Neural cell (in vitro differentiated cells): ENCODE measurements around the gene NRG2.

ENCODE experiments used
- CTCF ChIP-seq: fragments of 450-650 bp; IDR thresholded peaks from 2 replicates; pipeline ENCODE4 v1.5.1; 2014; ENCODE audit warnings: antibody characterized with exemption, mild to moderate bottlenecking, moderate library complexity; ENCODE audit not compliant: poor library complexity, severe bottlenecking
- EP300 ChIP-seq: fragments of 450-650 bp; conservative IDR thresholded peaks from 2 replicates; pipeline ENCODE4 v1.6.1; 2014; ENCODE audit warnings: antibody characterized with exemption, mild to moderate bottlenecking, moderate library complexity; ENCODE audit not compliant: poor library complexity, severe bottlenecking
- EZH2 ChIP-seq: fragments of 200-600, 300-800 bp; shearing (Covaris generic), sonication (generic); IDR thresholded peaks from 2 replicates; pipeline ENCODE4 v1.6.1; 2014; ENCODE audit warnings: antibody characterized with exemption, low read length, borderline replicate concordance, mild to moderate bottlenecking; ENCODE audit not compliant: insufficient read depth, poor library complexity, severe bottlenecking
- POLR2AphosphoS5 ChIP-seq: IDR thresholded peaks from 2 replicates; pipeline ENCODE4 v1.6.1; 2012
- RAD21 ChIP-seq: fragments of 450-650 bp; conservative IDR thresholded peaks from 2 replicates; pipeline ENCODE4 v1.6.1; 2014; ENCODE audit warnings: antibody characterized with exemption, mild to moderate bottlenecking, moderate library complexity
- SMC3 ChIP-seq: fragments of 450-650 bp; conservative IDR thresholded peaks from 2 replicates; pipeline ENCODE4 v1.6.1; 2014; ENCODE audit warnings: antibody characterized with exemption, mild to moderate bottlenecking, moderate library complexity; ENCODE audit not compliant: poor library complexity
- TAF1 ChIP-seq: IDR thresholded peaks from 2 replicates; pipeline ENCODE4 v1.6.1; 2012; ENCODE audit warnings: low read depth

- no peak for TF ChIP-seq CTCF
- TF ChIP-seq POLR2AphosphoS5, result no peak
- TF ChIP-seq RAD21, result no peak
- TF ChIP-seq TAF1, result no peak
- no peak for TF ChIP-seq EZH2
- no peak for TF ChIP-seq EP300
- no peak for TF ChIP-seq SMC3
Measured at GRCh38 chr5:139903450-139903794, 139.7 kb downstream of the NRG2 start.
